ENCODE data around the gene NUP62. TPM values are rescaled to one million over a fixed set of nuclear protein-coding genes. Genes with fewer than 3 reads are reported as not detected.

The NUP62 gene
- total RNA-seq, 3 donors from 2014 or later, result 172 to 189 (median 184) TPM

DNA sequence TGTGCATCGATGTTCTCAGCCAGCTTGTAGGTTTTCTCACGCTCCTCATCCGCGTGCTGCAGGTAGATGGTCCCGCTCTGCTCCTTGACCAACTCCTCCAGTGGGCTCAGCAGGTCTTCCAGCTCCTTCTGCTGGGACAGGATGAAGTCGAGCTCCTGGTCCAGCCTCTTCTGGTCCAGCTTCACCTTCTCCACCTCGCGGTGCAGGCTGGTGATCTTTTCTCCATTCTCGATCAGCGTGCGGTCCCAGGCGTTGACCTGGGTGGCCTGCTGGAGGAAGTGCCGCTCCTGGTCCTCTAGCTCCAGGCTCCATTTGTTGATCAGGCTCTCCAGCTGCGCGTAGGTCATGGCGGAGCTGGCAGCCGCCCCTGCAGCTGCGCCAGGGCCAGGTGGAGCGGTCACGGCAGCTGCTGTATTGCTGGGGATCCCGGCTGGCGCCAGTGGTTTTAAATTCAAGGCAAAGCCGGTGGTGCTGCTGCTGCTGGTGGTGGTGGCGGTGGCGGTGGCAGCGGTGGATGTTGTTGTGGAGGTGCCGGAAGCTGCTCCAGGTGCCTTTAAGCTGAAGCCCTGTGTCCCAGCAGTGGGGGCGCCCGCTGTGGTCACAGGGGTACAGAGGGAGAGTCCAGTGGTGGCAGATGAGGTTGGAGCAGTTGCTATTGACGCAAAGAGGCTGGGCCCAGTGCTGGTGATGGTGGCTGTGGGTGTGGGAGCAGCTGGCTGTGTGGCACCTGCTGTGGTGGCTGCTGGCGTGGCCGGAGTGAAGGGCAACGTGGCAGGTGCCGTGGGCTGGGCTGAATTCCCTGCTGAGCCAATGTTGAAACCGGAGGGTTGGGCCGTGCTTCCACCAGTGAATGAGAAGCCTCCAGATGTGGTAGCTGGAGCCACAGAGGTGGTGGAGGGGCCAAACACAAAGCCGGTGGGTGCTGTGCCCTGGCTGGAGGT is 20.6 kb downstream of the NUP62 start:
- Mint-ChIP-seq H3K27me3 (ENCODE audit: low read depth) (no peaks in the 10 kb centered on the region), H3K4me3 (no peak overlapping the region), H3K4me1 (ENCODE audit: low read depth) (peaks cover 40% of the 10 kb centered on the region), H3K36me3 (ENCODE audit: insufficient read depth) (peaks cover 46% of the 10 kb centered on the region), H3K9me3 (no peaks in the 10 kb centered on the region)
- DNase-seq (no peak), ATAC-seq (no peak)

DNA sequence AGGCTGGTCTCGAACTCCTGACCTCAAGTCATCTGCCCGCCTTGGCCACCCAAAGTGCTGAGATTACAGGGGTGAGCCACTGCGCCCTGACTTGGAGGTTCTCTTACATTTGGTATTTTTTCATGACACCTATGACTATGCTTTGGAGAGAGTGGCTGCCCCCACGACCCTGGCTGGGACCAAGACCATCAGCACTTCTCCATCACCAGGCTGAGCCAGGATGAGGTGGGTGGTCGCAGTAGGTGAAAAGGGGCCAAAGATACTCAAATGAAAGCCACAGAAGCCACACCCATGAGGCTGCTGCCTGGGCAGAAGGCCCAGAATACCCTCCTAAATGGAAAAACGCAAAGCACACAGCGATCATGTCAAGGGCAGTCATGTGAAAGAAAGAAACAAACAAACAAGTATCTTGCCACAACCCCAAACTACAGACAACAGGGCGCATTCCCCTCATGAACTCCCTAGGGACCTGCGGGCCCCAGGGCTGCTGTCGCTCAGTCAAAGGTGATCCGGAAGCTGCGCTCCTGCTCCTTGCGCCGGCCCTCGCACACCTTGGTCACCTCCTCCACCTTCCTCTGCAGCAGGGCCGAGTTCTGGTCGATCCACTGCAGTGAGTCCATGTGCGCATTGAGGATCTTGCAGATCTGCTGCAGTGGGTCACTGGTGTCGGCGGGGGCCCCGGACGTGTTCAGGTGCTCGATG is 21.4 kb downstream of the NUP62 start:
- no peak for ATAC-seq
- no peak overlapping the region for H3K4me3 Mint-ChIP-seq
- no peaks in the 10 kb centered on the region for H3K27me3 Mint-ChIP-seq (ENCODE audit: low read depth)
- H3K9me3 Mint-ChIP-seq, result no peaks in the 10 kb centered on the region
- H3K36me3 Mint-ChIP-seq (ENCODE audit: insufficient read depth), result peaks cover 38% of the 10 kb centered on the region
- DNase-seq, result no peak
- H3K4me1 Mint-ChIP-seq (ENCODE audit: low read depth), result peaks cover 33% of the 10 kb centered on the region

DNA sequence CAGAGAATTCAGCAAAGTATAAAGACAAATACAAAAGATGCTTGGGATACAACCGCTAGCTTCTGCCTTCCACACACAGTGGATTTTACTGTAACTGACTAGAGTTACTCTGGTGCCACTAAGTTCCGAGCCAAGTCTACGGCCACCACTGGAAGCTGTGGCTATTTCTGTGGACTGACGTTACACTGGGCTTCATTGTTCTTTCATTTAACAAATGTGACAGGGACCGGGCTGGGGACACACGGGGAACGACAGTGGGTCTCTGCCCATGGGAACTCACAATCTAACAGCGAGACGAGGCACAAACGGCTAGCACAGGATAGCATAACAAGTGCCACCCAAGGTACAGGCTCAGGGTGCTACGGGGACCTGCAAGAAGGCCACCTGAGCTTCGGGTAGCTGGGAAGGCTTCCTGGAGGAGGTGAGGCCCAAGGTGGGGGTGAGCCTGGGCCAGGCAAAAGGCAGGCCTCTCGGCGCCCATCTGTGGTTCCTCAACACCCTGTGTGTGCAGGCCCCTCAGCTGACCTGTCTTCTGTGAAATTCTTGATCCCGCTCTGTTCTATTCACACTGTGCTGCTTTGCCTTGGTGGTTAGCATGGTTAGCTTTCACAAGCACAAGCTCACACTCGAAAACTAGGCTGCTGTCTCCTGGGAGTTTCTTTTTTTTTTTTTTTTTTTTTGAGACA is 22.3 kb downstream of the NUP62 start:
- no peaks in the 10 kb centered on the region for H3K9me3 Mint-ChIP-seq
- H3K27me3 Mint-ChIP-seq (ENCODE audit: low read depth), result no peaks in the 10 kb centered on the region
- H3K4me3 Mint-ChIP-seq, result no peak overlapping the region
- peaks cover 28% of the 10 kb centered on the region for H3K4me1 Mint-ChIP-seq (ENCODE audit: low read depth)
- DNase-seq (no peak), ATAC-seq (no peak)
- peaks cover 33% of the 10 kb centered on the region for H3K36me3 Mint-ChIP-seq (ENCODE audit: insufficient read depth)

DNA sequence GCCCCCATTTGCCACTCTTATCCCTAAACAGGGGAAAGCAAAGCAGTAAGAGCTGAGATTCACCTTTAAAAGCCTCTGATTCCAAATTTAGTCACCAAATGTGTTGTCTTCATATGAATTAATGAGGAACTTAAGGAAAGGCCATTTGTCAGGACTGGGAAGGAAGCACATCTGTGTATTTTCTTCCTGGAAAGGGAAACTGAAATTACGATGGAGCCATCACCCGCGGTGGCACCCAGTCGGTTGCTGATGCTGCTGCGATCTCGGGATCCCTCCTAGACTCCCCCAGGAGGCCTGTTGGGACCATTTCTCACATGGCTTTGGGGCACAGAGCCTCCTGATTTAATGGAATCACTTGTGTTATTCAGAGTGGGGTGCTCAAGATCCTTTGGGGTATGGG is 25.2 kb downstream of the NUP62 start:
- Mint-ChIP-seq H3K27me3 (ENCODE audit: low read depth) (no peaks in the 10 kb centered on the region), H3K4me3 (no peak overlapping the region), H3K36me3 (ENCODE audit: insufficient read depth) (peaks cover 21% of the 10 kb centered on the region), H3K4me1 (ENCODE audit: low read depth) (peaks cover 14% of the 10 kb centered on the region), H3K9me3 (no peaks in the 10 kb centered on the region)
- ATAC-seq (no peak), DNase-seq (no peak)

DNA sequence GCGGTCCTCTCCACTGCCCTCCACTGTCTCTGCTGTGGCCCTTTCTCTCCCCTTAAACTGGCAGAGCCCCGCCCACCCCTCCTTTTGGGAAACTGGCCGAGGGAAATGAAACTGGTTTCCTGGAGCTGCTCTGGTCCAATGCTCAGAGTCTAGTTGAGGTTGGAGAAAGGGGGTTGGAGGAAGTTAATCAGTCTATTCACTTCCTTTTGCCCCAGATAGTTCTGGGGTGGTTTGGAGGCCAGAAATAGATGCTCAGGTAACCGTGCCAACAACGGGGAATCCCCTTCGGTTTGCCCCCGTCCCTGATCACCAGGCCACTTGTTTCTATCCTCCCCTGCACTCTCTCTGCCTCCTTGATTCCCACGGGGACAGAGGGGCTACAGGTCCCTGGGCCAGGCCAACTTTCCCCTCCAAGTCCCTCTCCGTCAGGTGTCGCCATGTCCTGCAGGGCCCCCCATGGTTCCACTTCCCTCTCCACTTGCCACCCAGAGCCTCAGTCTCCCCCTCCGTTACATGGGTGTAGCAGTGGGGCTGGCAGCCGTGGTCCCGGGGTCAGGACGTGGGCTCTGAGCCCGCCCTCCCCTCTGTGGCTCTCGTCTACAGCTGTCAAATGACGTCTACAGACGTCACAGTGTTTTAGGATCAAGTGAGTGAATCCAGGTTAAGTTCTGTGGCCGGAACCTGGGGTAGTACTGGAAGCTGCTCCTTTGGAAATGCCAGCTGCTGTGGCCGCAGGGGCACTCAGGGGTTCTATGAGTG is 32.3 kb downstream of the NUP62 start, which contains the start of gene IL4I1:
TSS of gene IL4I1 (minus strand) at position 25 of the 759 bp plus-strand sequence. CDS start 727 bp downstream, outside the sequence.
- H3K4me3 Mint-ChIP-seq, result peak within 1 kb of the TSS; percentile 81
- no peaks in the 10 kb centered on the region for H3K36me3 Mint-ChIP-seq (ENCODE audit: insufficient read depth)
- ATAC-seq (peak; percentile 45 to 46), DNase-seq (peak; percentile 58)
- peaks cover 40% of the 10 kb centered on the region for H3K4me1 Mint-ChIP-seq (ENCODE audit: low read depth)
- no peaks in the 10 kb centered on the region for H3K9me3 Mint-ChIP-seq
- no peaks in the 10 kb centered on the region for H3K27me3 Mint-ChIP-seq (ENCODE audit: low read depth)

DNA sequence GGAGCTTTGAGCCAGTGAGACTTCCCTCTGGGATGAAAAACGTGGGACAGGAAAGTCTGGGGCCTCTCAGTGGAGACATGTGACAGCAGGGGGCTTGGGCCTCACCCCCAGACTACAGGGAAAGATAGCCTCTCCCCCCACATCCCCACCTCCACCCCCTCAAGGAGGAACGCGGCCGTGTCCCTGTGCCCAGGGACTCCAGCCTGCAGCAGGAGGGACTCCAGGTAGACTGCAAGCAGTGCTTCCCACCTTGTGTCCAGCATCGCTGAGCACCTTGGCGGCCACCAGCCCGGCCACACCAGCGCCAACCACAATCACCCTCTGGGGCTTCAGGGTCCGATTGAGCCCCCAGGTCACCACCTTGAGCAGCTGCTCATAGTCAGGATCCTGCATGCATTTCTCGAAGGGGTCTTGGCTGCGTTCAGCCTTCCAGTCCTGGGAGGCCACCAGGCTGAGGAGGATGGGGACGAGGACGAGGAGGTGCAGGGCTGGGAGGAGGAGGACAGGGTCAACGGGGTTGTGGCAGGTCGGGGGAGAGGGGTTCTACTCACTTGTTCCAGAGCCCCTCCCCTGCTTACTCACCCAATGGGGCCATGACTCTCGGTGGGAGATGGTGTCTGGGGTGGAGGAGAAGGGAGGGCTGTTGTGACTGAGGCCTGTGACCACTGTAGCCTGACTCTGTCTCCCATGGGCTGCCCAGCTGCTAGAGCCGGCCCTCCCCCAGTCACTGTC is 33.6 kb downstream of the NUP62 start:
- Mint-ChIP-seq H3K4me3 (peak overlapping the region; percentile 81), H3K4me1 (ENCODE audit: low read depth) (peaks cover 44% of the 10 kb centered on the region), H3K36me3 (ENCODE audit: insufficient read depth) (no peaks in the 10 kb centered on the region), H3K9me3 (no peaks in the 10 kb centered on the region), H3K27me3 (ENCODE audit: low read depth) (no peaks in the 10 kb centered on the region)
- ATAC-seq (peak in 1 of 2 donors; percentile 7), DNase-seq (no peak)

DNA sequence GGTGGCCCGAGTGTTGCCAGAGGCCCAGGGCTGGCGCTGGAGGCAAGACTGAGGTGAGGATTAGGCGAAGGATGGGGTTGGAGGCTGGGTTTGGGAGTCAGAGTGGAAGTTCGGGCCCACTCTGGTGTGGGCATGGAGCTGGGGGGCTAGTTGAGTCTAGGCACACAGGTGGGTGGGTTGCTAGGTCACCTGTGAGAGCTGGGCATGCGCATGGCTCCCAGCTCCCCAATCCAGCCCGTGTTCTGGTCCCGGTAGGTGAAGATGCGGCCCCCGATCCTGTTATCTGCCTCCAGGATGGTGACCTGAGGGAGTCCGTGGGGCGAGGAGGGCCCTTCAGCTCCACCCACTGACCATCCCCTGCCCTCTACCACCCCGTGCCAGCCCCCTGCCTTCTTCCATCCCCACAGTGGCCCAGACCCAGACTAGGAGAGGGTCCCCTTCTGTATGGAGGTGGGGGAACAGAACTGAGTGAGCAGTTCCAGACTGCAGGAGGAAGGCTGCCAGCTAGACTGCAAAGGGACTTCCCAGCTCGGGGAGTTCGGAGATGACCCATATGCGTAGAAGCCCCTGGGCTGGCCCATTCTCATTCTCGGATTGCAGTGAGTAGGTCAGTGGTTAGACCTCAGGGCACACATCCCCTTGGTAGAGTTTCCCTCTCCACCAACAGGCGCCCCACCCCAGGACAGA is 34.3 kb downstream of the NUP62 start:
- Mint-ChIP-seq H3K4me3 (peak overlapping the region; percentile 81), H3K36me3 (ENCODE audit: insufficient read depth) (no peaks in the 10 kb centered on the region), H3K27me3 (ENCODE audit: low read depth) (no peaks in the 10 kb centered on the region), H3K9me3 (no peaks in the 10 kb centered on the region), H3K4me1 (ENCODE audit: low read depth) (peaks cover 46% of the 10 kb centered on the region)
- peak; percentile 11 to 13 for ATAC-seq
- no peak for DNase-seq

DNA sequence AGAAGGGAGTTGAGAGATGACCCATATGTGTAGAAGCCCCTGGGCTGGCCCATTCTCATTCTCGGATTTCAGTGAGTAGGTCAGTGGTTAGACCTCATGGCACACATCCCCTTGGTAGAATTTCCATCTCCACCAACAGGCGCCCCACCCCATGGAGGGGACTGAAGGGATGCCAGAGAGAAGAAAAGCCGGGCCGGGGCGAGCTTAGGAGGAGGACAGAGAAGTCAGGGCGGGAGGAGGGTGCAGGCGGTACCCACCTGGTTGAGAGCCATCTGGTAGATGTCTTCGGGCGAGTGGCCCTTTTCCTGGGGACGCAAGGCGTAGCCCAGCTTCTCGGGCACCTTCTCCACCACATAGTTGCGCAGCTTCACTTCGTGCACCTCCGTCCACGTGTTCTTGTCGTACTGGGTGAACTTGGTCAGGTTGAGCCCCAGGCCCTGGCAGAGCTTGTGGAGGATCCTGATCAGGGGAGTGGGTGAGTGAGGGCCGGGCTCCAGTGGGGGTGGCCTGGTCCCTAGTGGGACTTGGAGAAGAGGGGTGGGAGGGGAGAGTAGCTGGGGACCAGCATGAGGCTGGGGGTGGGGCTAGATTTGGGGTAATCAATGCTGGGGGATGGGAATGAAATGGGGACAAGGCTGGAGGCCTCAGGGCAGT is 35.2 kb downstream of the NUP62 start:
- Mint-ChIP-seq H3K27me3 (ENCODE audit: low read depth) (no peaks in the 10 kb centered on the region), H3K36me3 (ENCODE audit: insufficient read depth) (no peaks in the 10 kb centered on the region), H3K4me3 (peak overlapping the region; percentile 81), H3K9me3 (no peaks in the 10 kb centered on the region), H3K4me1 (ENCODE audit: low read depth) (peaks cover 46% of the 10 kb centered on the region)
- ATAC-seq (no peak), DNase-seq (no peak)

DNA sequence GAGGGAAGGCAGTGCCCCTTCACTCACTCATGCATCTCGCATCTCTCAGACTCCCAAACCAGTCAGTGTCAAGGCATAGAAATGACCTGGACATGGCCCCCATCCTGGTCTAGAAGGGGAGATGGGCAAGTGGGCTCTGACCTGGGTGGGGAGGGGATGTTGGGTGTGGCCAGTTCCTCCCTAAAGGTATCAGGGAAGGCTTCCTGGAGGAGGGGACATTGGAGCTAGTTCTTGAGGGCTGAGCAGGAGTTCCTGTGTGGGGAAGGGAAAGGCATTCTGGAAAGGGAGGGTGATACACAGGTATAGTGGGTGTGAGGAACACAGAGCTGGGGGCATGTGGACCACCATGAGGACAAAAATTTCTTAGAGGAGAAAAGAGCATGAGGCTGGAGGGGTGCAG is 36.6 kb downstream of the NUP62 start:
- Mint-ChIP-seq H3K9me3 (no peaks in the 10 kb centered on the region), H3K4me1 (ENCODE audit: low read depth) (peaks cover 41% of the 10 kb centered on the region), H3K4me3 (peak overlapping the region; percentile 33)

DNA sequence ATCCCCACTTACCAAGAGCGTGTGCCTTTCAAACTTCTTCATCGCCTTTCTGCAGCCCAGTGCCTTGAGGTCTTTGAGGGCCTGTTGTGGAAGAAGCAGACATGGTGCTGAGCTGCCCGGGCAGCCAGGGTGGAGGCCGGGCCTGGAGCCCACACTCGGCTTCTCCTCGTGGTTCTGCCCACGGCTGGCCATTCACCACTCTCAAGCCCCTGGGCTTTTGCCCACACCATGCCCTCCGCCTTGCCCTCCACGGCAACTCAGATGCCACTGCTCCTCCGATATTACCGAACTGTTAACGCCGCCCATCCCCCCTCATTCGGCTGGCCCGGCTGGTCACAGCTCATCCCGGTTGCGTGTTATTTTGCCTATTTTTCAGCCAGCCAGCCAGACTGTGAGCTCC is 37.9 kb downstream of the NUP62 start:
- H3K27me3 Mint-ChIP-seq (ENCODE audit: low read depth), result no peaks in the 10 kb centered on the region
- peak overlapping the region; percentile 33 for H3K4me3 Mint-ChIP-seq
- peaks cover 2% of the 10 kb centered on the region for H3K36me3 Mint-ChIP-seq (ENCODE audit: insufficient read depth)
- H3K9me3 Mint-ChIP-seq, result no peaks in the 10 kb centered on the region
- peaks cover 27% of the 10 kb centered on the region for H3K4me1 Mint-ChIP-seq (ENCODE audit: low read depth)
- DNase-seq (no peak), ATAC-seq (no peak)

More for the DNA sequence above, 36.6 kb downstream of the NUP62 start:
- H3K27me3 Mint-ChIP-seq (ENCODE audit: low read depth), result no peaks in the 10 kb centered on the region
- H3K36me3 Mint-ChIP-seq (ENCODE audit: insufficient read depth), result no peaks in the 10 kb centered on the region
- DNase-seq (no peak), ATAC-seq (no peak)

DNA sequence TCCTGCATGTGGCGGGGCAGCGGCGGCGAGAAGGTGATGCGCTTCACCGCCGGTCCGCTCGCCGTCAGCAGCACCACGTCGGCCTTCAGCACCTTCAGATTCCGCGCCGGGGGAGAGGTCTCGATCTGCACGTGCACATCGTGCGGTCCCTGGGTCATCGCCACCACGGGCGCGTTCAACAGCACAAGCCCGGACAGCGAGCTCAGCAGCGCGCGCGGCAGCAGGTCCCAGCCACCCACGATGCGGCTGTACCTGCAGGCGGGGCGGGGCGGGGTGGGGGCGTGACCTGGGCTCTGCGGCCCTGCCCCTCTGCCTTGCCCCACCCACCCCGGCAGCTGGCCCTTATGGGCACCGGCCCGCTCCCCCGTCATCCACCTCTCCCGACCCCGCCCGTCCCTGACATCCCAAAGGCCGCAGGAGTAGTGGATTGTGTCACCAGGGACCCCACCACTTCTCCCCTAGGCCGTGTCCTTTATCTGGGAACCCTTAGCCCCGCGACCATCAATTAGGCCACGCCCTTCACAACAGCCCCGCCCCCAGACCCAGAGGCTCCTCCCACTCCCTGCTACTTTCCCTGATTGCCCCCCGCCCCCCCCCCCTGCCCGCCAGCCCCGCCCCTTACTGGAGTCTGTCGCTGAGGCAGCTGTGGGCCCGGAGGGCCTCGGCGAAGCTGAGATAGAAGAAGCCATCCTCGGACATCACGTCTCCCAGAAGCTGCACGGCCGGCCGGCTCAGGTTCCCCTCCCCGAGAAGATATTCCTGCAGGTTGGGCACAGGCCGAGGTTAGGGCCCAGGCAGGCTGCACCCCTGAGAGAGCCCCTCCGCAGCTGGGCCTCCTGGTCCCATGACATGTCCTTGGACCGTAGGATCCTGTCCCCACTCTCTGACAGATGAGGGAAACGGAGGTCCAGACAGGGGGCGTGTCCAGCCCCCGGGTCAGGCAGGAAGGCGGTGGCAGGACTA is 38.7 kb downstream of the NUP62 start:
- peak; percentile 70 for DNase-seq
- peaks cover 20% of the 10 kb centered on the region for H3K4me1 Mint-ChIP-seq (ENCODE audit: low read depth)
- H3K27me3 Mint-ChIP-seq (ENCODE audit: low read depth), result no peaks in the 10 kb centered on the region
- peak overlapping the region; percentile 75 for H3K4me3 Mint-ChIP-seq
- ATAC-seq, result peak; percentile 76 to 78
- no peaks in the 10 kb centered on the region for H3K9me3 Mint-ChIP-seq
- peaks cover 5% of the 10 kb centered on the region for H3K36me3 Mint-ChIP-seq (ENCODE audit: insufficient read depth)
